BJ (cell line): ENCODE data around the gene ATP6V1C2. TPM values are rescaled to one million over a fixed set of nuclear protein-coding genes. Genes with fewer than 3 reads are reported as not detected.

ENCODE experiments used
- CTCF ChIA-PET: fragments of 350-600 bp; formaldehyde crosslinking; extraction: SDS; loops from one replicate; lab custom pipeline; 2021; ENCODE audit warnings: antibody characterized with exemption, inconsistent platforms; lab: Yijun Ruan, JAX
- POLR2A ChIA-PET: fragments of 300-600 bp; sonication (Branson Sonifier 250); formaldehyde crosslinking; extraction: SDS; loops from one replicate; lab custom pipeline; 2021; ENCODE audit warnings: antibody characterized with exemption; lab: Charles Lee
- DNase-seq: peaks from one replicate; pipeline ENCODE4 v3.0.0-alpha.2; 2011; ENCODE audit warnings: low read depth
- H3K27me3 ChIP-seq: 2 replicates; pipeline ENCODE4 v1.6.0; 2011; ENCODE audit warnings: low read length; ENCODE audit not compliant: control insufficient read depth, insufficient read depth
- H3K36me3 ChIP-seq: 2 replicates; pipeline ENCODE4 v1.5.1; 2011; ENCODE audit warnings: low read length; ENCODE audit not compliant: control insufficient read depth, insufficient read depth
- H3K4me3 ChIP-seq: 2 replicates; pipeline ENCODE4 v1.5.1; 2011; ENCODE audit warnings: low read depth, mild to moderate bottlenecking, control low read depth, low read length
- CTCF ChIP-seq: IDR thresholded peaks from 2 replicates; pipeline ENCODE4 v1.5.1; 2011; ENCODE audit warnings: low read depth, mild to moderate bottlenecking, control low read depth, inconsistent platforms, low read length, moderate library complexity; ENCODE audit not compliant: insufficient read depth
- polyA plus RNA-seq: library from polyadenylated mRNA; depleted of rRNA; stranded (reverse); fragments of >200 nt; gene quantifications from 2 replicates; pipeline ENCODE4 v1.2.3, GENCODE V29; 2011

ATP6V1C2 gene
- polyA plus RNA-seq, 1 experiment, result 0.04 TPM

- Histone ChIP-seq H3K36me3 (no peaks in the 10 kb centered on the region), H3K4me3 (no peak overlapping the region), H3K27me3 (no peaks in the 10 kb centered on the region; the same call in 1 of the 2 replicates)
- ChIA-PET CTCF (no interaction called here), POLR2A (no interaction called here)
- no peak for TF ChIP-seq CTCF
- DNase-seq, result peak; percentile 6
Observed at GRCh38 chr2:10700078-10700803, 21.2 kb upstream of the ATP6V1C2 start.

DNA sequence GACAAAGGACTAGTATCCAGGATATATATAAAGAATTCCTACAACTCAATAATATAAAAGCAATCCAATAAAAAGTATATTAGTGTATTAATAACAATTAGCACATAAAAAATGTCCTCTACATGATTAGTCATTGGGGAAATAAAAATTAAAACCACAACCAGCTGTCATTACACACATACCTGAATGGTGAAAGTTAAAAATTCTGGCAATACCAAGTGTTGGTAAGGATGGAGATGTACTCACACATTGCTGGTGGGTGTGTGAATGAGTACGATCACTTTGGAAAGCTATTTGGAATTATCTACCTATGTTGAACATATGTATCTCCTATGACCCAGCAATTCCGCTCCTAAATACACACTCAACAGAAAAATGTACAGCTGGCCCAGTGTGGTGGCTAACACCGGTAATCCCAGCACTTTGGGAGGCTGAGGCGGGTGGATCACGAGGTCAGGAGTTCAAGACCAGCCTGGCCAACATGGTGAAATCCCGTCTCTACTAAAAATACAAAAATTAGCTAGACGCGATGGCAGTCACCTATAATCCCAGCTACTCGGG lies 17.3 kb upstream of the ATP6V1C2 start:
- POLR2A ChIA-PET, result no interaction called here
- TF ChIP-seq CTCF, result no peak
- no peaks in the 10 kb centered on the region for H3K36me3 ChIP-seq
- no peak overlapping the region for H3K4me3 ChIP-seq
- no peak for DNase-seq
- peaks cover 12% of the 10 kb centered on the region for H3K27me3 ChIP-seq
- CTCF ChIA-PET, result no interaction called here

DNA sequence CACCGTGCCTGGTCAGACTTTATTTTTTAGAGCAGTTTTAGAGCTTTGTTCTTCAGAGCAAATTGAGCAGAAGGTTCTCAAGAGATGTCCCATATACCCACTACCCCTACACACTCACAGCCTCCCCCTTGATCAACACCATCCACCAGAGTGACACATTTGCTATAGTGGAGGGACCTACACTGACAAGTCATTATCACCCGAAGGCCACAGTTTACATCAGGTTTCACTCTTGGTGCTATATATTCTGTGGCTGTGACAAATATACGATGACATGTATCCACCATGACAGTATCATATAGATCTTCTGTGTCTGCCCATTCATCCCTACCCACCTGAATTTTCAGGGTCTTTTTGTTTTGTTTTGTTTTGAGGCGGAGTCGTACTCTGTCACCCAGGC lies 15.4 kb upstream of the ATP6V1C2 start:
- no peak for TF ChIP-seq CTCF
- POLR2A ChIA-PET, result no interaction called here
- CTCF ChIA-PET, result no interaction called here
- H3K4me3 ChIP-seq, result no peak overlapping the region
- DNase-seq, result no peak
- H3K27me3 ChIP-seq, result peaks cover 12% of the 10 kb centered on the region
- H3K36me3 ChIP-seq, result no peaks in the 10 kb centered on the region

DNA sequence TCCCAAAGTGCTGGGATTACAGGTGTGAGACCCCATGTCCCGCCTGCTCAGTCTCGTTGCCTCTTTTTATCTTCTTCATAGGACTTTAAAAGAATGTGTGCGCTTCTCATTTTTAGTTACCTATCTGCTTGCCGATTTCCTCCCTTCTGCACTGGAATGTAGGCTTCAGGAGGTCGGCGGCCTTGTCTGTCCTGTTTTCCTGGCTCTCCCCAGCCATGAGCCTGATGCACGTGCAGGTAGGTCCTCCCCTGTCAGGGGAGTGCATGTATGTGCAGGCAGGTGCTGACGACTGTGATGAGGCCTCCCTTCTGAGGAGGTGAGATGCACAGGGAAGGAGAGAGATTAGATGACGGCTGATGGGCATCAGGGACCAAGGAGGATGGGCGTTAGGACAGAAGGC lies 13.6 kb upstream of the ATP6V1C2 start:
- no peak for TF ChIP-seq CTCF
- H3K36me3 ChIP-seq, result no peaks in the 10 kb centered on the region
- H3K4me3 ChIP-seq, result no peak overlapping the region
- peaks cover 12% of the 10 kb centered on the region for H3K27me3 ChIP-seq
- ChIA-PET POLR2A (no interaction called here), CTCF (no interaction called here)
- no peak for DNase-seq

DNA sequence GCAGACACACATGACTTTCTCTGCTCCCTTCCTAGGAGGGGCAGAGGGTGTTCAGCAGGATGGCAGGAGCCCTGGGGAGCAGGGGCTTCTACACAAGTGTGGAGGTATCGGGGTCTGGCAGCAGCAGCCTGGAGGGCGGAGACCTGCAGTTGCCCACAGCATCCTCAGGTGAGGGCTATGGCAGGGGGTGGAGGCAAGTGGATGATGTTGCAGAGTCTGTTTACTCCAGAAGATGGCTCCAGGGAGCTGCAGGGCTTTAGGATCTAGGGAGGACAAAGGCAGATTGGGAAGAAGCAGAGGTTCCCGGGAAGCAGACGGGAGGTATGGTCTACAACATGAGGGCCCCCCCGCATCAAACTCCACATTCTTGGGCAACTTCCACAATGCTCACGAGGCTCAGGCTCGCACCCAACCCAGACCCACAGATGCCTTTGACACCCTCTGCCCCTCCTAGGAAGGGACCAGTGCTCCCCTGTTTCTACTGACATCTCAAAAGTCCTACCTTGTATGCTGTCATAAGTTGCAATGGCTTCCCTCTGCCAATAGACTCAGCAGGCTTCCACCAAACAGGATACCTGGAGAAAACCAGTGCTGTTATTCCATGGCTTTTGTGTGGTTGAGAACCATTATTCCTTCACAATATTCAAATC lies 12.0 kb upstream of the ATP6V1C2 start:
- CTCF ChIA-PET, result no interaction called here
- H3K36me3 ChIP-seq, result no peaks in the 10 kb centered on the region
- TF ChIP-seq CTCF, result peak; percentile 51
- no peak overlapping the region for H3K4me3 ChIP-seq
- DNase-seq, result no peak
- POLR2A ChIA-PET, result no interaction called here
- peaks cover 12% of the 10 kb centered on the region for H3K27me3 ChIP-seq
